DND-41 (cell line): Measurements from ENCODE around the gene GLTPD2.

Experiments
- ATAC-seq: fragments of 200-7000 bp; cut with Tn5 transposase; 3 replicates; pipeline ENCODE4 v1.9.1; 2021; ENCODE audit warnings: low read depth; ENCODE audit not compliant: insufficient read depth
- DNase-seq: peaks from one replicate; pipeline ENCODE4 v3.0.0-alpha.2; 2020
- H2AFZ ChIP-seq: 2 replicates; pipeline ENCODE4 v1.6.0; 2012; ENCODE audit warnings: low read depth, low read length
- H3K27ac ChIP-seq: 2 replicates; pipeline ENCODE4 v1.5.1; 2012; ENCODE audit warnings: low read length, inconsistent platforms
- H3K27me3 ChIP-seq: fragments of 200-600 bp; sonication (generic); 2 replicates; pipeline ENCODE4 v1.6.0; 2012; ENCODE audit warnings: low read length, mild to moderate bottlenecking, inconsistent platforms; ENCODE audit not compliant: insufficient read depth, poor library complexity
- H3K36me3 ChIP-seq: 2 replicates; pipeline ENCODE4 v1.5.1; 2012; ENCODE audit warnings: low read length, inconsistent platforms; ENCODE audit not compliant: insufficient read depth
- H3K4me1 ChIP-seq: 2 replicates; pipeline ENCODE4 v1.5.1; 2012; ENCODE audit warnings: mild to moderate bottlenecking, low read length; ENCODE audit not compliant: insufficient read depth
- H3K4me2 ChIP-seq: 2 replicates; pipeline ENCODE4 v1.6.0; 2012; ENCODE audit warnings: mild to moderate bottlenecking, moderate library complexity, low read length, inconsistent platforms; ENCODE audit not compliant: insufficient read depth
- H3K4me3 ChIP-seq, 2 experiments: fragments of 200-600 bp in 1 of 2; shearing (Covaris generic) in 1 of 2; 2 replicates each; pipeline ENCODE4 v1.5.1; 2012 to 2016; ENCODE audit warnings: inconsistent platforms in 2 of 2, low read length in 2 of 2, mild to moderate bottlenecking in 2 of 2, low read depth in 1 of 2, moderate library complexity in 1 of 2
- H3K79me2 ChIP-seq: 2 replicates; pipeline ENCODE4 v1.6.0; 2012; ENCODE audit warnings: low read length, inconsistent platforms; ENCODE audit not compliant: insufficient read depth
- H3K9ac ChIP-seq: 2 replicates; pipeline ENCODE4 v1.6.0; 2012; ENCODE audit warnings: low read depth, mild to moderate bottlenecking, inconsistent platforms, low read length, moderate library complexity
- H3K9me3 ChIP-seq: 2 replicates; pipeline ENCODE4 v1.5.1; 2012; ENCODE audit warnings: low read length, moderate library complexity, mild to moderate bottlenecking, inconsistent platforms; ENCODE audit not compliant: insufficient read depth, severe bottlenecking
- H4K20me1 ChIP-seq: 2 replicates; pipeline ENCODE4 v1.6.0; 2012; ENCODE audit warnings: low read length; ENCODE audit not compliant: insufficient read depth
- EZH2 ChIP-seq: IDR thresholded peaks from 3 replicates; pipeline ENCODE4 v1.6.1; 2012; ENCODE audit warnings: borderline replicate concordance, low read depth, mild to moderate bottlenecking, moderate library complexity, low read length, inconsistent platforms; ENCODE audit not compliant: severe bottlenecking
- TF ChIP-seq, protein P1 (sequence below): IDR thresholded peaks from 2 replicates; pipeline ENCODE4 v1.5.1; 2012; ENCODE audit warnings: borderline replicate concordance, low read length, moderate library complexity, mild to moderate bottlenecking; ENCODE audit not compliant: poor library complexity, severe bottlenecking; ENCODE audit errors: extremely low read depth

The GLTPD2 gene

GRCh38 chr17:4789701-4789950, 862 bp downstream of the GLTPD2 start:
- no peak for DNase-seq
- Histone ChIP-seq H3K36me3 (no peaks in the 10 kb centered on the region), H3K79me2 (peaks cover 2% of the 10 kb centered on the region; the same call in 1 of the 2 replicates), H3K27ac (peak overlapping the region; percentile 62), H3K9ac (peak overlapping the region; percentile 89), H3K4me1 (peaks cover 20% of the 10 kb centered on the region), H3K9me3 (no peaks in the 10 kb centered on the region), H3K4me3 (peak overlapping the region; percentile 62 to 70), H4K20me1 (no peaks in the 10 kb centered on the region), H3K4me2 (peak overlapping the region; percentile 98), H2AFZ (peak overlapping the region; percentile 96), H3K27me3 (no peaks in the 10 kb centered on the region)
- ATAC-seq, result no peak
- TF ChIP-seq, protein P1, sequence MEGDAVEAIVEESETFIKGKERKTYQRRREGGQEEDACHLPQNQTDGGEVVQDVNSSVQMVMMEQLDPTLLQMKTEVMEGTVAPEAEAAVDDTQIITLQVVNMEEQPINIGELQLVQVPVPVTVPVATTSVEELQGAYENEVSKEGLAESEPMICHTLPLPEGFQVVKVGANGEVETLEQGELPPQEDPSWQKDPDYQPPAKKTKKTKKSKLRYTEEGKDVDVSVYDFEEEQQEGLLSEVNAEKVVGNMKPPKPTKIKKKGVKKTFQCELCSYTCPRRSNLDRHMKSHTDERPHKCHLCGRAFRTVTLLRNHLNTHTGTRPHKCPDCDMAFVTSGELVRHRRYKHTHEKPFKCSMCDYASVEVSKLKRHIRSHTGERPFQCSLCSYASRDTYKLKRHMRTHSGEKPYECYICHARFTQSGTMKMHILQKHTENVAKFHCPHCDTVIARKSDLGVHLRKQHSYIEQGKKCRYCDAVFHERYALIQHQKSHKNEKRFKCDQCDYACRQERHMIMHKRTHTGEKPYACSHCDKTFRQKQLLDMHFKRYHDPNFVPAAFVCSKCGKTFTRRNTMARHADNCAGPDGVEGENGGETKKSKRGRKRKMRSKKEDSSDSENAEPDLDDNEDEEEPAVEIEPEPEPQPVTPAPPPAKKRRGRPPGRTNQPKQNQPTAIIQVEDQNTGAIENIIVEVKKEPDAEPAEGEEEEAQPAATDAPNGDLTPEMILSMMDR, result no peak
- no peak for TF ChIP-seq EZH2

DNA sequence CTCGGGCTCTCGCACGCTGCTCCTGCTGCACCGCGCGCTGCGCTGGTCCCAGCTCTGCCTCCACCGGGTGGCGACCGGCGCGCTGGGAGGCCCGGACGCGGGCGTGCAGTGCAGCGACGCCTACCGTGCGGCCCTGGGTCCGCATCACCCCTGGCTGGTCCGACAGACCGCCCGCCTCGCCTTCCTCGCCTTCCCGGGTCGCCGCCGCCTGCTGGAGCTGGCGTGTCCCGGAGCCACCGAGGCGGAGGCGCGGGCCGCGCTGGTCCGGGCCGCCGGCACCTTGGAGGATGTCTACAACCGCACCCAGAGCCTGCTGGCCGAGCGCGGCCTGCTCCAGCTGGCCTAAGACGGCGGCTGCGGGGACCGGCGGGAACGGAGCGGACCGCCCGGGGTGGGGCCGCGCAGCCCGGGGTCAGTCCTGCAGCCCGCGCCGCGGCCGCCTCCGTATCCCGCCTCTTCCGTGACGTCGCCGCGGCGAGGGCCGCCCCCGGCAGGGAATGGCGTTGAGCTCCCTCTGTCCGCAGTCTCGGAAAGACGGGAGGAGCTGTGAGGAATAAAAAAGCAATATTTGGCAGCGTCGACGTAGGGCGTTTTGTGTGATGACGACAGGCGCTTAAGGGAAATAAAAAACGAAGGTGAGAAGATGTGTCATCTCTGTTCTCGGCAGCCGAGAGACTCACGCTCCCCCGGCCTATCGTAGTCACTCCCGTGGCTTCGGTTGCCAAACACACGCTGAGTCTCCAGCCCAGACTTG, 1.4 kb downstream of the GLTPD2 start:
- Histone ChIP-seq H3K27ac (peak overlapping the region; percentile 62), H3K4me3 (peak overlapping the region; percentile 62 to 70), H3K9ac (peak overlapping the region; percentile 89), H3K4me2 (peak overlapping the region; percentile 98), H4K20me1 (no peaks in the 10 kb centered on the region), H3K4me1 (peaks cover 20% of the 10 kb centered on the region), H3K27me3 (no peaks in the 10 kb centered on the region), H3K79me2 (peaks cover 2% of the 10 kb centered on the region; the same call in 1 of the 2 replicates), H3K9me3 (no peaks in the 10 kb centered on the region), H2AFZ (peak overlapping the region; percentile 96), H3K36me3 (no peaks in the 10 kb centered on the region)
- DNase-seq (peak; percentile 79), ATAC-seq (peak; percentile 92)
- no peak for TF ChIP-seq EZH2
- TF ChIP-seq, protein P1, result peak; percentile 80

DNA sequence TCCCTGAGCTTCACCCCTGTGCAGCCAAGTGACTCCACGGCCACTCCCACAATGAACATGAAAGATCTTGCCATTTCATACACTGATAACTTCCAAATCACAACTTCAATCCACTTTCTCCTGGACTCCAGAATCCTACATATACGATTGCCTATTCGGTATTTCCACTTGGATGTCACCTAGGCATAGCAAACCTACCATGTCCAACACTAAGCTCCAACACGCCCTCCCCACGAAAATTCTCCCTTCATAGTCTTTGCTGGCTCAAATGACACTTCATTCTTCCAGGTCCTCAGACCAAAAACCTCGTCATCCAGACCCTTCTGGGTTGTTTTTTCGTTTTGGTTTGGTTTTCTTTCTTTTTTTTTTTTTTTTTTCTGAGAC, 1.9 kb downstream of the GLTPD2 start:
- H3K27me3 ChIP-seq, result no peaks in the 10 kb centered on the region
- H2AFZ ChIP-seq, result peak overlapping the region; percentile 96
- H3K4me2 ChIP-seq, result peak overlapping the region; percentile 98
- TF ChIP-seq EZH2, result no peak
- TF ChIP-seq, protein P1, result no peak
- DNase-seq (no peak), ATAC-seq (no peak)
- H3K9me3 ChIP-seq, result no peaks in the 10 kb centered on the region
- H3K4me3 ChIP-seq, result peak overlapping the region; percentile 62 to 70; a peak in 3 of 4 replicates
- peaks cover 25% of the 10 kb centered on the region for H3K4me1 ChIP-seq
- peak overlapping the region; percentile 62 for H3K27ac ChIP-seq
- no peaks in the 10 kb centered on the region for H3K36me3 ChIP-seq
- no peaks in the 10 kb centered on the region for H4K20me1 ChIP-seq
- peak overlapping the region; percentile 89 for H3K9ac ChIP-seq
- peaks cover 2% of the 10 kb centered on the region; the same call in 1 of the 2 replicates for H3K79me2 ChIP-seq
